ENCODE data around the gene LYPD6B.

Gene LYPD6B

GRCh38 chr2:149044500-149044899, 6.0 kb downstream of the LYPD6B start:
- DNase-seq = no peak

- no peak for DNase-seq
Measured at GRCh38 chr2:149047118-149047517, 8.6 kb downstream of the LYPD6B start.

DNA sequence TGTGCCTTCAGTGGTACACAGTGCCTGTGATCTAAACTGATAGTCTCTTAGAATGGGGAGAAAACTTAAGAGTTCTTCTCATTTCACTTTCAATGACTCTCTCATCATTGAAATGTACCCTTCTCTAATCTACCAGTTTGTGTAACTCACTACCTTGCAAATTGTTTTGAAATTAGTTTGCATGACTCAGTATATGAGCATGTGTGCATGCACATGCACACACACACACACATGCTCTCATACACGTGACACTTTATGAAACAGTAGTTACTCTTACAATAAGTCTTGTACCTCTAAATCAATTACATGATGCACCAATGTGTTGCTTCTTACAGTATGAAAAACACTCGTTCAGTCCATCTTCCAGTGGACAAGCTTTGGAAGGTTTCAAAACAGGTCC, 10.6 kb downstream of the LYPD6B start:
- no peak for DNase-seq

GRCh38 chr2:149050188-149050587, 11.7 kb downstream of the LYPD6B start:
- no peak for DNase-seq

GRCh38 chr2:149055751-149056150, 17.3 kb downstream of the LYPD6B start:
- no peak for DNase-seq

- DNase-seq = no peak
Measured at GRCh38 chr2:149056541-149057255, 18.2 kb downstream of the LYPD6B start.

DNA sequence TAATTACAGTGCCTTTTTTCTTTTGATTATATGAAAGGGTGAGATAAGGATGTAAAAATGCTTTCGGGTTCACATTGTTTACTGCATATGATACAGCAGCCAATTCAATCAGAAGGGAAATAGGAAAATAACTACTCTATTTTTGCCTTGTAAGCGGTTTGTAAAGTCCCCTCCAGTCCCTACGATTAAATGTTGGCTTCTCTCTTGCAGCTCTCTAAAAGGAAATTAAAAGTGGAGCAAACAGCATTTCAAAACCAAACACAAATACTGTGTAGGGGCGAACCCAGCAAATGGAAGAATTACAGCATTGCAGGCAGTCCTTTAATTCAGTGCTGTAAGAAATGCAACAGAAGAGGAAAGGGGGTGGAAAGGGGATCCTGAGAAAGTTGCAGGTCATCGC, 18.9 kb downstream of the LYPD6B start:
- DNase-seq = no peak

- DNase-seq = no peak
Measured at GRCh38 chr2:149058936-149059335, 20.4 kb downstream of the LYPD6B start.

DNA sequence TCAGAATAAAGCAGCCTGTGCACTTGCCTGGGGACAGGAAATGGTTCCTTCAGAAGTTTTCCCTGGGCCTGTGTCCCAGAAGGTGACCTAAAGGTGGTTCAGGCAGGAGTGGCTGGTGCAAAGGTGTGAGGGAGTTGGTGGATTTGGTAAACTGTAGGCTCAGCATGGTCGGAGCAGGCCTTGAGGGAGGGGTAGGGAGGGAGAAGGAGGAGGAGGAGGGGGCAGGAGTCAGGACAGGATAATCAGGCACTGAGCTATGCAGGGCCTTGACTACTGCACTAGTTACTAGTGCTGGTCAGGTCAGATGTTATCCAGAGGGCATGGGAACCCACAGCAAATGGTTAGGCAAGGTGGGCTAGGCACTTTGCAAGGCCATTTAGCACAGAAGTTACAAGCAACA, 21.3 kb downstream of the LYPD6B start:
- no peak for DNase-seq

GRCh38 chr2:149061133-149061745, 22.7 kb downstream of the LYPD6B start:
- no peak for DNase-seq

- DNase-seq = no peak
Measured at GRCh38 chr2:149062531-149062930, 24.0 kb downstream of the LYPD6B start.

- no peak for DNase-seq
Measured at GRCh38 chr2:149063177-149063576, 24.7 kb downstream of the LYPD6B start.

GRCh38 chr2:149064365-149064841, 25.9 kb downstream of the LYPD6B start:
- DNase-seq = no peak

DNA sequence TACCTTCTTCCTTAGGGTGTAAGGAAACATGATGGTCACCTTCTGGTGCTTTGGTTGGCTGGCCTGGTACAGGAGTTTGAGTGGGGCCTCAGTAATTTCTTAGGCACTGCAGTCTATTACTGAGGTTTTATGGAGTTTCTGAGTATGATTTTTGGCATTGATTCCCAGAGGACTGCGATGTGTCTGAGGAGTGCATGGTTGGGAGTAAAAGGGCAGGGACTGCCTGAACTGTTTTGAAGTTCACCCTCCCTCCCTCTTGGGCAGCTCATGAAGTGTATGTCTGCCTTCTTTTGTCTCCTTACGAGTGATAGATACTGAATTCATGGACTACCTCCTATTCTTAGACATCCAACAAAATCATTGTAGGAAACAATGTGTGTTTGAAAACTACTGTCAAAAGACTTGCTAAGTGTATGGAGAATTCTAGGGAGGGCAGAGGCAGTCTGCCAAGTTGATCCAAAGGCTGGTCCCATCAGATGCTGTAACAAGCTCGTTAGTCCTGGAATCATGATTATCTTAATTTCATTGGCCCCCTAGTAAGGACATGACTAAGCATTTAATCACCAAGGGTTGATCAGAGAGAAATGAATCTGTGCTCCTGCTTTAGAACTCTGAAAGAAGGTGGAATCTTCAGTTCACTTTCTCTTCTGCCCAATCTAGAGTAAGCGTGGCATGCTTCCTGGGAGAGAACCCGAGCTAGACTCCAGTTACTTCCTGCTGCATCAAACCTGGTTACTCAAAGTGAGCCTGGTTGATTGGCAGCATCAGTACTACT, 26.5 kb downstream of the LYPD6B start:
- no peak for DNase-seq

- no peak for DNase-seq
Measured at GRCh38 chr2:149068225-149068995, 29.9 kb downstream of the LYPD6B start.

DNA sequence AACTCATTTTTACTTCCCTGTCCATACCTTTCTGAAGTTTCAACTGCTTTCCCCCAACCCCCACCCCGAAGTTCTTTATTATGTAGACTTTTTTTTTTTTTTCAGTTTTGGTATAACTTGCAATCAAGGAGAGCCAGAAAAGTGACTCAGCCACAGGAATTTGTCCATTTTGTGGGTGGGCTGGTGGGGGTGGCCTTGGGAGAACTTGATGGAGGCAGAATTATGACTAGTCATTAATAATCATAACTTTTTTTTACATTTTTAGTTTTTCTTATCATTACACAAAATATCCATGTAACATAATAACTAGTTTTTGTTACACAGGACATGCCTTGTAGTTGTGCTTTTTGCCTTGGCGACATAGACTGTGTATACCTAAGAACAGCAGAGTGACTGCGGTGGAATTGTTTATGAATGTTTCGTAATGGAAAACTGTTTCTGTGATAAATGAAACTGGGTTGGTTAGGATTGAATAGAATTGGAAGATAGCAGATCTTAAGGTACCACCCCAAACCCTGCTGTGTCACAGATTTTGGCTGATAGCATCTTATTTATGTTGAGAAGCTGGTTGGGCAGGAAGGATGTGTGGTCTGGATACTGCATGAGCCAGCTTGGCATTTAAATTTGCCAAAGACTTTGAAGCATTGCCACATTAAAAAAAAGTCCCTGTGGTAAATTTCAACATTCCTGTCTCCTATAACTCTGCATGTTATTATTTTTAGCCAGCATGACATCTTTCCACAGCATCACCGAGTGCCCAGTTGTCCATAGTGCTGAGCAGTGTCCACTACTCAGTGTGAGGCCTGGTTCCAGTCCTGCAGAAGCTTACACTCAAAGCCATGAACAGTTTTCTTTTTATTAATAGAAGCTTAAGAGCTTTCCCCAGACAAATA, 30.7 kb downstream of the LYPD6B start:
- DNase-seq = no peak

DNA sequence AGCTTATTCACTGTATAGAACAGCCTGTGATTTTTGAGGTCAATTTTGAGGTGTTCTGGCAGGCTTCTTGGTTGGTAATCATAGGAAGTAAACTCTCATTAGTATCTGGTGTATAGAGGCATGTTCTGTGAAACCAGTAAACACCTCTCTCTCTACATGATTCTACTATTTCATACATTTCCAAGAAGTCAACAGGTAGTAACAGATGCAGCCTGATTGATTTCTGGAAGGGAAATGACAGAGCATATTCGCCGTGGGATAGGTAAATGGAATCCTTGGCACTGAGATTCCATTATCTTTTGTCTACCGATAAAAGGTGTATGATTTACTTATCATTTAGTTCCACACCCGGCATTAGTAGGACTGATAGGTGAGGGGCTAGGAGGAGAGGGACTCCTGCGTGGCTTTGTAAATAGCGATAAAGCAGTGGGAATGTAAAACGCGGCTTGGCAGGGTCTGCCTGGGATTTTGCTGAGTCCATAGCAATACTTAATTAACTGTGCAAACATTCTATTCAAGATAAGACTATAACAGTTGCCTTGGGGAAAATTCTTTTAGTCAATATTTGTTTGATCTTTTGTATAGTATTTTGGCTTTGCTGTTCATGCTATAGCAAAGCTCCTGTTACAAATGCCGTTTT, 32.3 kb downstream of the LYPD6B start:
- no peak for DNase-seq

- no peak for DNase-seq
Measured at GRCh38 chr2:149075105-149075504, 36.6 kb downstream of the LYPD6B start.

GRCh38 chr2:149075853-149076252, 37.4 kb downstream of the LYPD6B start:
- no peak for DNase-seq

DNA sequence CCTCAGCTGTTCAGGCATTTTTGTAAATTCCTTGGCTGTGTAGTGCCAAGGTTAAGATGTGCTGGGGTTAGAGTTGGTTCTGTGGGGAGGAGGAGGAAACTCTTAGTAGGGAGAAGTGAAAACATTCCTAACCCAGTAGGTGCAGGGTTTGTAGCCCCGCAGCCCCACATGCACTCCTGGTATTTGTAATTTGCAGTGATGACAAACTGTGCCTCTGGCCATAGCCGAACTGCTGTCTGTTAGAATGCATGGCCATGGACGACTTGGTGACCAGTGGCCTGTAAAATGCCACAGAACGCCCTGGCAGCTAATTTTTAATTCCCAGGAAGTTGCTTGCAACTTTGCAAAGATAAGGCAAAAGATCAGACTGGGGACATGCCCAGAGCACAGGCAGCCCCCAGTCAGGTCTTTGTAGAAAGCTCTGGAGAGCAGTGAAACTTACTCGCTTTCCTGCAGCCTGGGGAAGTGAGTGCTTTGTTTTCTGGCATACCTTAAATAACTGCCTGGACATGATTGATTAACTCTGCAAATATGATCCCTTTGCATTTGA, 38.4 kb downstream of the LYPD6B start:
- no peak for DNase-seq

GRCh38 chr2:149077861-149078260, 39.4 kb downstream of the LYPD6B start:
- DNase-seq = no peak
